Activated CD8-positive, alpha-beta T cell treated with anti-CD3 and anti-CD28 coated beads for 36 hours (primary cell): ENCODE results near the gene KRT15. TPM values are rescaled to one million over a fixed set of nuclear protein-coding genes. Genes with fewer than 3 reads are reported as not detected.

ENCODE experiments used
- ATAC-seq: fragments of 200-7000 bp; cut with Tn5 transposase; one replicate; pipeline ENCODE4 v1.10.0; 2021; ENCODE audit warnings: mild to moderate bottlenecking, moderate library complexity
- CTCF ChIA-PET: fragments of 350-600 bp; sonication (Branson Sonifier 250); formaldehyde crosslinking; loops from one replicate; lab custom pipeline; 2021; ENCODE audit warnings: antibody characterized with exemption; lab: Charles Lee
- POLR2A ChIA-PET: fragments of 350-600 bp; sonication (Branson Sonifier 250); formaldehyde crosslinking; loops from one replicate; lab custom pipeline; 2021; ENCODE audit warnings: antibody characterized with exemption; lab: Charles Lee
- DNase-seq: peaks from one replicate; pipeline ENCODE4 v3.0.0-alpha.2; 2020
- H3K27ac Mint-ChIP-seq: one replicate; pipeline ENCODE4 v1.8.0; 2021; ENCODE audit warnings: mild to moderate bottlenecking, mixed read lengths
- H3K27me3 Mint-ChIP-seq: one replicate; pipeline ENCODE4 v1.8.0; 2021; ENCODE audit warnings: mixed read lengths
- H3K36me3 Mint-ChIP-seq: one replicate; pipeline ENCODE4 v1.8.0; 2021; ENCODE audit warnings: low read depth, mixed read lengths
- H3K4me1 Mint-ChIP-seq: one replicate; pipeline ENCODE4 v1.8.0; 2021; ENCODE audit warnings: low read depth, mixed read lengths
- H3K4me3 Mint-ChIP-seq: one replicate; pipeline ENCODE4 v1.8.0; 2021; ENCODE audit warnings: mild to moderate bottlenecking, moderate library complexity, mixed read lengths
- H3K9me3 Mint-ChIP-seq: one replicate; pipeline ENCODE4 v1.8.0; 2021; ENCODE audit warnings: mixed read lengths
- CTCF ChIP-seq: fragments of 200-600 bp; IDR thresholded peaks from one replicate; pipeline ENCODE4 v1.8.0; 2022; ENCODE audit warnings: antibody characterized with exemption, mild to moderate bottlenecking
- intact Hi-C: fragments of 100-400 bp; cut with micrococcal nuclease; formaldehyde crosslinking; loops from one replicate; pipeline ENCODE4 v1.10.0; 2022
- total RNA-seq, 2 experiments: library from RNA; stranded (reverse); gene quantifications; one replicate each; pipeline ENCODE4 v1.2.3, GENCODE V29; 2021

Gene KRT15
- not detected for total RNA-seq

- Mint-ChIP-seq H3K9me3 (no peaks in the 10 kb centered on the region), H3K36me3 (no peaks in the 10 kb centered on the region), H3K4me3 (no peak within 1 kb of the TSS), H3K27me3 (no peaks in the 10 kb centered on the region), H3K4me1 (no peaks in the 10 kb centered on the region), H3K27ac (no peak within 1 kb of the TSS)
- no peak for DNase-seq
- no peak for ATAC-seq
- CTCF ChIA-PET, result interaction anchor here (0.8 kb wide), 1 partner anchor 129 kb away, joined by 3 read pairs; no protein-coding TSS in a partner anchor
- intact Hi-C loops, result no loop called here
- POLR2A ChIA-PET, result no interaction called here
- no peak for TF ChIP-seq CTCF
Observed at GRCh38 chr17:41518789-41519449, at the start of gene KRT15. Gene KRT15 (minus strand): TSS chr17:41518890. CDS start chr17:41518827, 63 bp downstream.

DNA sequence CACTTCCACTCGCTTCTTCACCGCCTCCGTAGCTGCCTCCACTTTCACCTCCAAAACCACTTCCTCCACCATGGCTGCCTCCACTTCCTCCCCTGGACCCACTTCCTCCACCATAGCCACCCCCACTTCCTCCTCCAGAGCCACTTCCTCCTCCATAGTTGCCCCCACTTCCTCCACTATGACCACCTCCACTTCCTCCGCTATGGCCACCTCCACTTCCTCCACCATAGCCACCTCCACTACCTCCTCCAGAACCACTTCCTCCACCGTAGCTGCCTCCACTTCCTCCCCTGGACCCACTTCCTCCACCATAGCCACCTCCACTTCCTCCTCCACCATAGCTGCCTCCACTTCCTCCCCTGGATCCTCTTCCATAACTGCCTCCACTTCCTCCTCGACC is 48.6 kb upstream of the KRT15 start:
- CTCF ChIA-PET, result interaction anchor here (1.1 to 4.9 kb wide), 3 partner anchors 12 to 96 kb away, joined by 4 to 45 read pairs (median 10); no protein-coding TSS in a partner anchor

GRCh38 chr17:41565338-41565737 is 46.6 kb upstream of the KRT15 start:
- peaks cover 9% of the 10 kb centered on the region for H3K9me3 Mint-ChIP-seq
- no peak overlapping the region for H3K27ac Mint-ChIP-seq
- no peak for TF ChIP-seq CTCF
- POLR2A ChIA-PET, result no interaction called here
- ATAC-seq (no peak), DNase-seq (no peak)
- intact Hi-C loops, result no loop called here
- CTCF ChIA-PET, result interaction anchor here (1.2 to 4.9 kb wide), 4 partner anchors 14 to 97 kb away, joined by 3 to 45 read pairs (median 8); no protein-coding TSS in a partner anchor
- no peak overlapping the region for H3K4me3 Mint-ChIP-seq
- peaks cover 10% of the 10 kb centered on the region for H3K4me1 Mint-ChIP-seq
- H3K36me3 Mint-ChIP-seq, result no peaks in the 10 kb centered on the region
- H3K27me3 Mint-ChIP-seq, result peaks cover 20% of the 10 kb centered on the region

More for the DNA sequence above, 48.6 kb upstream of the KRT15 start:
- Mint-ChIP-seq H3K36me3 (no peaks in the 10 kb centered on the region), H3K27me3 (peaks cover 21% of the 10 kb centered on the region), H3K4me1 (peaks cover 10% of the 10 kb centered on the region), H3K4me3 (no peak overlapping the region), H3K27ac (peak overlapping the region; percentile 65), H3K9me3 (peaks cover 9% of the 10 kb centered on the region)
- intact Hi-C loops, result no loop called here
- POLR2A ChIA-PET, result interaction anchor here (1.2 to 1.8 kb wide), 2 partner anchors 59 to 111 kb away, joined by 3 to 4 read pairs; no protein-coding TSS in a partner anchor
- TF ChIP-seq CTCF, result no peak
- DNase-seq (peak; percentile 9), ATAC-seq (peak; percentile 20)

DNA sequence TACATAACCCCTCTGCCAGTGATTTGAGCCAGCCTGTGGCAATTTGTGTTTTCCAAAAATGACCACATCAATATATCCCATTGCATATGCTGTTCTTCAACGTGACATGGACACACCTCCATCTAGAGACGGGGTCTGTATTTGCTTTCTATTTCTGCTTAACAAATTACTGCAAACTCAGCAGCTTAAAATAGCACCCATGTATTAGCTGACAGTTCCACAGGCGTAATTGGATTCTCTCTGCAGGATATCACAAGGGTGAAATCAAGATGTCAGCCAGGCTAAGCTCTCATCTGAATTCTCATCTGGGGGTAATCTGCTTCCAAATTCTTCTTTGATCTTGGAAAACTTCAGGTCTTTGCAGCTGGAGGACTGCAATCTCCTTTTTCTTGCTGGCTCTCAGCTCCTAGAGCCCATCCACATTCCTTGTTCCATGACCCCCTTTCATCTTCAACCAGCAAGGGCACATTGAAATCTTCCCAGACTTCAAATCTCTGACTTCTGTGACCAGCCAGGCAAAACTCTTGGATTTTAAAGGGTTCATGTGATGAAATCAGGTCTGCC is 45.0 kb upstream of the KRT15 start:
- Mint-ChIP-seq H3K4me3 (no peak overlapping the region), H3K27me3 (peaks cover 26% of the 10 kb centered on the region), H3K4me1 (peaks cover 9% of the 10 kb centered on the region), H3K36me3 (no peaks in the 10 kb centered on the region), H3K9me3 (peaks cover 9% of the 10 kb centered on the region), H3K27ac (no peak overlapping the region)
- CTCF ChIA-PET, result interaction anchor here (1.0 to 4.9 kb wide), 3 partner anchors 14 to 711 kb away, joined by 3 to 45 read pairs (median 3); no protein-coding TSS in a partner anchor
- TF ChIP-seq CTCF, result no peak
- POLR2A ChIA-PET, result interaction anchor here (1.1 kb wide), 1 partner anchor 704 kb away, joined by 3 read pairs; no protein-coding TSS in a partner anchor
- ATAC-seq (no peak), DNase-seq (no peak)
- intact Hi-C loops, result no loop called here

GRCh38 chr17:41561554-41561953 is 42.9 kb upstream of the KRT15 start:
- ChIA-PET CTCF (interaction anchor here (1.3 to 5.0 kb wide), 2 partner anchors 12 to 101 kb away, joined by 3 to 53 read pairs; no protein-coding TSS in a partner anchor), POLR2A (no interaction called here)
- H3K27me3 Mint-ChIP-seq, result peaks cover 37% of the 10 kb centered on the region
- no peak for TF ChIP-seq CTCF
- H3K9me3 Mint-ChIP-seq, result no peaks in the 10 kb centered on the region
- no peaks in the 10 kb centered on the region for H3K36me3 Mint-ChIP-seq
- DNase-seq (no peak), ATAC-seq (no peak)
- no peaks in the 10 kb centered on the region for H3K4me1 Mint-ChIP-seq
- H3K4me3 Mint-ChIP-seq, result no peak overlapping the region
- intact Hi-C loops, result no loop called here
- H3K27ac Mint-ChIP-seq, result no peak overlapping the region
